ENCODE results near the gene CMSS1.

Gene CMSS1

GRCh38 chr3:99957151-99957796, 139.6 kb downstream of the CMSS1 start:
- no peaks in the 10 kb centered on the region for H3K36me3 Mint-ChIP-seq (ENCODE audit: low read depth)
- no peaks in the 10 kb centered on the region for H3K9me3 Mint-ChIP-seq
- peak overlapping the region; percentile 21 to 91 (median 90) for H3K27ac Mint-ChIP-seq
- peaks cover 4% of the 10 kb centered on the region for H3K27me3 Mint-ChIP-seq (ENCODE audit: low read depth)
- peak overlapping the region in 1 of 3 experiments; percentile 18 for H3K4me3 Mint-ChIP-seq
- peaks cover 32% of the 10 kb centered on the region for H3K4me1 Mint-ChIP-seq
- no peak for TF ChIP-seq CTCF (IDR thresholded peaks at IDR 0.05; ENCODE audit: unreplicated experiment in 3 of 3)

GRCh38 chr3:99958222-99958912, 140.7 kb downstream of the CMSS1 start:
- Mint-ChIP-seq H3K4me3 (no peak overlapping the region), H3K27me3 (ENCODE audit: low read depth) (peaks cover 4% of the 10 kb centered on the region)
- TF ChIP-seq CTCF (IDR thresholded peaks at IDR 0.05; ENCODE audit: unreplicated experiment in 3 of 3) = no peak

GRCh38 chr3:99960123-99960878, 142.6 kb downstream of the CMSS1 start:
- H3K4me3 Mint-ChIP-seq = peak overlapping the region in 1 of 3 experiments; percentile 4
- no peaks in the 10 kb centered on the region for H3K27me3 Mint-ChIP-seq (ENCODE audit: low read depth)
- peaks cover 32% of the 10 kb centered on the region for H3K4me1 Mint-ChIP-seq
- H3K27ac Mint-ChIP-seq = peak overlapping the region; percentile 70 to 95 (median 75)
- H3K36me3 Mint-ChIP-seq (ENCODE audit: low read depth) = no peaks in the 10 kb centered on the region
- no peak for TF ChIP-seq CTCF (IDR thresholded peaks at IDR 0.05; ENCODE audit: unreplicated experiment in 3 of 3)
- H3K9me3 Mint-ChIP-seq = no peaks in the 10 kb centered on the region

More at GRCh38 chr3:99958222-99958912, 140.7 kb downstream of the CMSS1 start:
- H3K36me3 Mint-ChIP-seq (ENCODE audit: low read depth) = no peaks in the 10 kb centered on the region
- H3K4me1 Mint-ChIP-seq = peaks cover 32% of the 10 kb centered on the region
- no peaks in the 10 kb centered on the region for H3K9me3 Mint-ChIP-seq
- peak overlapping the region; percentile 38 to 68 (median 47) for H3K27ac Mint-ChIP-seq

GRCh38 chr3:99960941-99961340, 143.3 kb downstream of the CMSS1 start:
- no peak for TF ChIP-seq CTCF (IDR thresholded peaks at IDR 0.05; ENCODE audit: unreplicated experiment in 3 of 3)
- Mint-ChIP-seq H3K27me3 (ENCODE audit: low read depth) (no peaks in the 10 kb centered on the region), H3K4me1 (peaks cover 34% of the 10 kb centered on the region), H3K36me3 (ENCODE audit: low read depth) (no peaks in the 10 kb centered on the region), H3K9me3 (no peaks in the 10 kb centered on the region), H3K4me3 (peak overlapping the region in 1 of 3 experiments; percentile 4), H3K27ac (peak overlapping the region; percentile 70 to 95 (median 75))

- H3K9me3 Mint-ChIP-seq = no peaks in the 10 kb centered on the region
- peaks cover 41% of the 10 kb centered on the region for H3K4me1 Mint-ChIP-seq
- H3K4me3 Mint-ChIP-seq = no peak overlapping the region
- H3K27ac Mint-ChIP-seq = peak overlapping the region in 1 of 3 experiments; percentile 13
- H3K27me3 Mint-ChIP-seq (ENCODE audit: low read depth) = no peaks in the 10 kb centered on the region
- no peak for TF ChIP-seq CTCF (IDR thresholded peaks at IDR 0.05; ENCODE audit: unreplicated experiment in 3 of 3)
- no peaks in the 10 kb centered on the region for H3K36me3 Mint-ChIP-seq (ENCODE audit: low read depth)
These were observed 144.3 kb downstream of the CMSS1 start for GRCh38 chr3:99961756-99962515.

Data from nephron (organoid).